ENCODE measurements around the gene FBXO33.

FBXO33 gene

DNA sequence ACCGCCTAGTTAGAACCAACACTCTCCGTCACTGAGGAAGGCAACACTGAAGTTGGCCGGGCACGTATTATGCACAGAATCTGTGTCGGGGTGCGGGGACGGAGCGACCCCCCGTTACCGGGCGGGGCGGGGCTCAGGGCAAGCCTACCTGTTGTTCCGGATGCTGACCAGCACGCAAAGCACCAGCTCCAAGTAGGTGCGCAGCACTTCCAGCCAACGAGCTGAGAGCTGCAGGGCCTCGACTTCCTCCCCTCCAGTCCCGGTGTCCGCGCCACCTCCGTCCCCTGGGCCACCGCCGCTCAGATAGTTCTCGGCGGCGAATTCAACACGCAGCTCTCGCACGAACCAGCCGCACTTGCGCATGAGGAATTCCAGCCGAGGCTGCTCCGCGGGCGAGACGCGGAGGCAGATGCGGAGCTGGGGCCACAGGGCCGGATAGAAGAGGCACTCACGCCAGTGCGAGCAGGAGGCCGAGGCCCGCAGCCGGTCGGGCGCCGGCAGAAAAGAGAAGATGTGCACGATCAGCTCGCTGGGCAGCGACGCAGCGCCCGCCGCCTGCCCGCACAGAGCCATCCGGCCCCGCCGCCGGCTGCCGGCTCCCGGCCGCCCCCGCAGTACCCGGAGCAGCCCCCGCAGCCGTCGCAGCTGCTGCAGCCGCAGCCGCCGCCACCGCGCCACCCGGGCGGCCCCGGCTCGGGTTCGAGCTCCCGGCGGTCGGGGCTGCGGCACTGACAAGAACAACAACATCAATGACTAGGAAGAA lies 636 bp downstream of the FBXO33 start:
- DNase-seq (ENCODE audit: low spot score) = peak; percentile 83

DNA sequence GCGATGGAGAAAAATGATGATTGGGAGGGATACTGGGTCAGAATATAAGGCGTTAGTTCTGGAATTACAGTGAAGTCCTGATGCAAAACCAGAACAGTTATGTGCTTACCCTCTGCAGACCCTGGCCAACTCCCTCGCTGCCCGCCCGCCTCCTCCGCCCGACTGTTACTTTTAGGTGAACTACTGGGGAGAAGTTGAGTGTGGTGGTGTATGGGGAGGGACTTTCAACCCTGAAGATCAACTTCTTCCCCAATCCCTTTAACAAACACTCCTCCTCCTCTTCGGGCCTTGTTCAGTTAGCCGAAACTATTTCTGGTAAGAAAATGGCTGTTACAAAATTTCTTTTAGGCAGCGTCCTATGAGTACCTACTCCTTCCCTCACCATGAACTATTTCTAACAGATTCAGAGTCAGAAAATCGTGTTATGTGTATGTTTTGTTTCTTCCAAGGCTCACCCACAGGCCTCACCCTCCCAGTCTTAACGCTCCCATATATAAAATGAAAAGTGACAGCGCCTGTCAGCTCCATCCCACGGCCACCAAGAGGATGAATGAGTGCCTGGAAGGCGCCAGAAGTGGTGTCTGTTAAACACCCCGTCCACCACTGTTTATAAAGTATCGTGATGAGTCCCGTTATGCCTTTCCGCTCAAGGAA lies 1.3 kb downstream of the FBXO33 start:
- no peak for DNase-seq (ENCODE audit: low spot score)

DNA sequence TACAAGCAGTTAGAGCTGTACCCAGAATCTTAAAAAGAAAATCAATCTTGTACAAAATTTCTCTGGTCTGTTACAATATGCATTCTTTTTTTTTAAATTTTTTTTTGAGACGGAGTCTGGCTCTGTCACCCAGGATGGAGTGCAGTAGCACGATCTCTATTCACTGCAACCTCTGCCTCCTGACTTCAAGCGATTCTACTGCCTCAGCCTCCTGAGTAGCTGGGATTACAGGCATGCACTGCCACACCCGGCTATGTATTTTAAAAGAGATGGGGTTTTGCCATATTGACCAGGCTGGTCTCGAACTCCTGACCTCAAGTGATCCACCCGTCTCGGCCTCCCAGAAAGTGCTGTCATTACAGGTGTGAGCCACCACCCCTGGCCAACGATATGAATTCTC lies 4.1 kb downstream of the FBXO33 start:
- DNase-seq (ENCODE audit: low spot score) = no peak

DNA sequence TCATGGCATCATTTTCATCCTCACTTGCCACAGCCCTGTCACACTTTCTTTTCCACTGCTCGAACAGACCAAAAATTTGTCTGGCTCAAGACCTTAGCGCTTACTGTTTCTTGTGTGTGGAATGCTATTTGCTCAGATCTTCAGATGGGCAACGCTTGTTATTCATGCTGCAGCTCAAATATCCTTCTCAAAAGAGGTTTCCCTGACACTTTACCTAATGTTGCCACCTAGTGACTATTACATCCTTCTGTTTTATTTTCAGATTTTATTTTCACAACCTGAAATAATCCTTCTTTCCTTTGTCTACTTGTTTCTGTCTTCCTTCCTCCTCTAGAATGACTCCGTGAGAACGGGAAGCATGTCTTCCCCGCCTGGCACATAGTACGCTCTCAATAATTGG lies 5.6 kb downstream of the FBXO33 start:
- no peak for DNase-seq (ENCODE audit: low spot score)

DNA sequence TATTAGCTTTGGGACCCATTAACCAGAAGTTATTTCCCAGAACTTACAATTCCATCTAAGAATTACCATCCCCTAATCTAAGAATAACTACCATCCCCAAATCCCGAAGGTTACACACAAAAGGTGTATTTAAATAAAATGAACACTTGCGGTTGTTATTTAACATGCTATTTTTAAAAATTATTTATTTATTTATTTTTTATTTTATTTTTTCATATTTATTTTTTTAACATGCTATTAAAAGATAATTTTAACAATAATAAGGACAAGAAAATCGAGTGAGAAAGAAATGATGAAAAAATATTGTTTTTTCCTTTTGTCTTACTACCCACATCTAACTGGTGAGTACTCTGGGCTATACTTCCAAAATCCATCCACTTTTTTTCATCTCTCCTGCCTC lies 6.3 kb downstream of the FBXO33 start:
- DNase-seq (ENCODE audit: low spot score) = no peak

DNA sequence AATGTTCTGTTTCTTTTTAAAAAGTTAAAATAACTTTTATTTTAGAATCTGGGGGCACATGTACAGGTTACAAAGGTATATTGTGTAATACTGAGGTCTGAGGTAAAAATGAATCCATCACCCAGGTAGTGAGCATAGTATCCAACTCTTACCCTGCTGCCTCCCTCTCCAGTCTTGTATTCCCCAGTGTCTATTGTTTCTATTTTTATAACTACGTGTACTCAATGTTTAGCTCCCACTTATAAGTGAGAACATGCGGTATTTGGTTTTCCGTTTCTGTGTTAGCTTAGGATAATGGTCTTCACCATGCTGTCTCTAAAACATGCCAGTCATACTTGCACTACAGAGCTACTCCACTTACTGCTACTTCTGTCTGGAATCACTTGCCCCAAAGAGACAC lies 8.4 kb downstream of the FBXO33 start:
- no peak for DNase-seq (ENCODE audit: low spot score)

DNA sequence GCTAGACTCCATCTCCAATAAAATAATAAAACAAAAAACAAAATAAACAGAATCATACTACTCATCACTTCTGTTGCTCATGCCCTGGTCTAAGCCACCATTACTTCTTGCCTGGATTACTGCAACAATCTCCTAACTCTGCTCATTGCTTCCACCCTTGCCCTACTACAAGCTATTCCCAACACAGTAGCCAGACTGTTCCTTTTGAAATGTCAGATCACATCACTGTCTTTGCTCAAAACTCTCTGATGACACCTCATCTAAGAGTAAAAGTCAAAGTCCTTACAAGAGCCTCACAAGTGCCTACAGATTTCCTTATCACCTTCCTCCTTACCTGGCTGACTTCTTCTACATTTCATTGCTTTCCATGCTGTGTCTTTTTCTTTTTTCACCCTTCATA lies 10.0 kb downstream of the FBXO33 start:
- DNase-seq (ENCODE audit: low spot score) = no peak

DNA sequence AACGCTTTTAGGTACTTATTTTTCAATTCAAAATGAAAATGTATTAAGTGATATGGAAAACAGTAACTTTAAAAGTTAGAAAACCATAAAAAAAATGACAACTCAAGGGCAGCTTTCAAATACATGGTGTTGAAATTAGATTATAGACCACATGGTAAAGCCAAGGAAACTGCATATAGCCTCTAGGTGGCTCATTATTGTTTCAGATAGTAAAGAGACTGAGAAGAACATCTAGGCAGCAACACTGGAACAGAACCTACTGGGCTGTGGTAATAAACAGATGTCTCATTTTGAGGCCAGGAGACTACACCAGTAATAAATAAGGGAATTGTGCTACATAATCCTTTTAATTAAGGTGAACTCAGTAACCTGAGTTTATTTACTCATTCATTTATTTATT lies 13.0 kb downstream of the FBXO33 start:
- DNase-seq (ENCODE audit: low spot score) = no peak

DNA sequence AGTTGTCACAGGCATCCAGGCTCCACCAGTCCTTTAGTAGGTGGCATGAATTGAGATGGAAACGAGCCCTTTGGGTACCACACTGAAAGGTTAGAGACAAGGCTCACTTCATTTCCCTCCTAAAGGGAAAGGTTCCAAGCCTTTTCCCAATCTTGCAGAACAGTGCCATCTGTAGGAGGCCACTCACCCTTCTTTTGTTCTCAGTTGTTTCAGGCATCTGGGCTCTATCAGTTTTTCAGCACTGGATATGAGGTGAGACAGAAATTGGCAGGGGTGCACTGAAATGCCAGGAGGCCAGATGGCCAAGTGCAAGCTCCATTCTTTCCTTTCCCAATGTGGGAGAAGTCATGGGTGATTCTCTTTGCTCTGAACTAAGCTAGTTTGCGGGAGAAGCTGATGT lies 15.2 kb downstream of the FBXO33 start:
- no peak for DNase-seq (ENCODE audit: low spot score)

DNA sequence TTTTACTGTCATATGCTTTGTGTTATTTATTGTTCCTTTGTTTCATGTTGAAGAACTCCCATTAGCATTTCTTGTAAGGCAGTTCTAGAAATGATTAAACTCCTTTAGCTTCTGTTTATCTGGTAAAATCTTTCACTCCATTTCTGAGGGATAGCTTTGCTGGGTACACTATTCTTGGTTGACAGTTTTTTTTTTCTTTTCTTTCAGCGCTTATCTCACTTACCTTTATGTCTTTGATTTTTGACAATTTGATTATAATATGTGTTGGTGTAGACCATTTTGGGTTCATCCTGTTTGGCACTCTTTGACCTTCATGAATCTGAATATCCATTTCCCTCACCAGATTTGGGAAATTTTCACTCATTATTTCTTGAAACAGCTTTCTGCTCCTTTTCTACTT lies 16.2 kb downstream of the FBXO33 start:
- DNase-seq (ENCODE audit: low spot score) = no peak

DNA sequence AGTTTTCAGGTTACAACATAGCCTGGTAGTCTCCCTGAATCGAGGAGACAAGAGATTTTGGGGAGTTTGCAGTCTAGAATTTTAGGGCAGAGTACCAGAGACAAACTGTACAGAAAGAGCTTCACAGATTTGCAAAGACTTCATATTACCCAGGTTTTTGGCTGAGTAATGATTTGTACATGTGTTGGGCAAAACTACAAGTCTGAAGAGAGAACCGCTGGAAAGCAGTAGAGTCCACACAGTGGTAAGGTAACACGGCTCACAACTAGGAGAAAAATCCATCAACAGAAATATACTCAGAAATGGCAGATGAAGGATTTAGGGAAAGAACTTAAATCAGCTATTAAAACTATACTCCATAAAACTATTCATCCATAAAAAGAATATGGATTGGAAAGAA lies 25.7 kb downstream of the FBXO33 start:
- DNase-seq (ENCODE audit: low spot score) = no peak

DNA sequence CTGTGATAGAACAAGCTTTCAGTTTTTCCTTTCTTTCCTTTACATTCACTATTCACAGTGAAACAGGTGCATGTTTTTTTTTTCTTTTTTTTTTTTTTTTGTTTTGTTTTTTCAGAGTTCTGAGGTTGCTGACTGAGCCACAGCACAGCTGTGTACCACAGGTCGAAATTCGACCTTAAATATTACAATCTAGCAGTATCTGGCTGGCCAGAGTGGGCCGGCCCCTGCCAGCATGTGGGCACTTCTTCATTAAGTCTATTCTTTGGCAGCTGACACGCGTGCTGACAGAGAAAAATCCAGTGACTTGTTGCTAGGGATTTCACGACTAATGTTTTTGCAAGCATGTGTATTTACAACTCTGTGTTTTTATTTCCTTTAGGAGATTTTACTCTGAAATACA lies 33.9 kb downstream of the FBXO33 start:
- no peak for DNase-seq (ENCODE audit: low spot score)

DNA sequence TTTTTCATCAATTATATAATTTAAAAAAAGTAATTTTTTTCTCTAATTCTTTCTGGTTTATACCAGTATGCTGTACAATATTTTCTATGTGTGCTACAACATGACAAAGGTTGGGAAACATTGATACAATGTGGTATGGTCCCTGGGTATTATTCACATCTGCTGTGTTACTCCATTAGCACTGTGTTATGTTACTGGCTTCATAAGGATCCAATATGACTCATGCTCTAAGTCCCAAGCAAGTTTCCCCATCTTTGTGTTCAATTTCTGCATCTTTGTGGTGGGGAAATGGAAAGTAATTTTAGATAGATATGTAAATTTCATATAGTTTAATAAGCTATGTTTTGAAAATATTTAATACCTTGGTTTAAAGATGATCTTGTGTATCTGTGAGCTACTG lies 35.8 kb downstream of the FBXO33 start:
- no peak for DNase-seq (ENCODE audit: low spot score)

DNA sequence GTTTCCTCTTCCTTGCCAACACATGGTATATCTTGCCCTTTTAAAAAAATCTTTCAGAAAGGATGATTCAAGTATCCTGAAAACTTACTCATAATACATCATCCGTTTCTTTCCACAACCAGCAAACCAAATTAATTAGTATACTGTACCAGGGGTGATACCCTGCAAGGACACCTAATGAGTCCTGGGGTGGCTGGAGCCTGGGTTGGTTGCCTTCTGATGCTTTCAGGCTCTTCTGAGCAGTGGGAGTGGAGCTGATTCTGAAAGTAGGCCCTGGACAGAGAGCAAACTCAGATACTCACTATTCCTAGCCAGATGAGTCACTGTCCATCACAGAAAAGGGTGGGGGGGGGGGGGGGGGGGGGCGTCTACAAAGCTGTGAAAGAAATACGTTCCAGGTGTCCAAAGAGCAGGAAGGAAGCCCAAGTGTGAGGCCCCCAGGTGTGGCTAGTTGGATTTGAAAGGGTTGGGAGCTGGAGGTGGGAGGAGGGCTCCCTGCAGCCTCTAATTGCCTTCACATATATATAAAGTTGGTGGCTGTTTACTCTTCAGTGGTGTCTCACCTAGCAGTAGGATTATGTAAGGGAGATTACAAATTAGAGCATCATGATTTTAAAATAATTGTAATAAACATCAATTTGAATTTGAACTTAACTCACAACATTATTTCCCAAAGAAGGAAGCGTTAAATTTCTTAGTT lies 36.5 kb downstream of the FBXO33 start:
- DNase-seq (ENCODE audit: low spot score) = no peak

DNA sequence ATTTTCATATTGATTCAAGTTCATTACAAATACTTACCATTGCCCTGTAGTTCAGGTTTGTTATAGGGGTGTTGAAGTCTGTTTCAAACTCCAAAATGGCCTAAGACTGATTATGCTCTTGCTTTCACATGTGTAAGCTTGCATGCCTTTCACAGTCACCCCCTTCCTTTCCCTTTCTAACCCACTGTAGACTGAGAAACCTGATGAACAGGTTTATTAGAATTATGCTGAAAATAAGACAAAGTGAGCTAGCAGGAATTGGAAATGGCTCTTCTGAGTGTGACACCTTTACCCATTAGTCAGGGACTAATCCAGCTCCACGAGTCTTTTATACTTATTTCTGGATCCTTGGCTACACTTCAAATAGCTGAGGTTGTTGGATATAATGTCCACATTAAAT lies 38.9 kb downstream of the FBXO33 start:
- peak; percentile 11 for DNase-seq (ENCODE audit: low spot score)

DNA sequence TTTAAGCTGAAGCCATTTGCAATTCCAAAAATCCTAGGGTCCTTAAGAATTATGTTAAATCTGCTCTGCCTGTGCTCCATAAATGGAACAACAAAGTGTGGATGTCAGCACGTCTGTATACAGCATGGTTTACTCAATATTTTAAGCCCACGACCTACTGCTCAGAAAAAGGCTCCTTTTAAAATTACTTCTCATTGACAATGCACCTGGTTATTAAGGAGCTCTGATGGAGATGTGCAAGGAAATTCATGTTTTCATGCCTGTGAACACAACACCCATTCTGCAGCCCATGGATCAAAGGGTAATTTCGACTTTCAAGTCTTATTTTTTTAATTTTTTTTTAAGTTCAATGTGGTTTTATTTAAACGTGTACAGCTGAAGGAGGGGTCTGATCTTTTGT lies 48.1 kb downstream of the FBXO33 start:
- DNase-seq (ENCODE audit: low spot score) = no peak

DNA sequence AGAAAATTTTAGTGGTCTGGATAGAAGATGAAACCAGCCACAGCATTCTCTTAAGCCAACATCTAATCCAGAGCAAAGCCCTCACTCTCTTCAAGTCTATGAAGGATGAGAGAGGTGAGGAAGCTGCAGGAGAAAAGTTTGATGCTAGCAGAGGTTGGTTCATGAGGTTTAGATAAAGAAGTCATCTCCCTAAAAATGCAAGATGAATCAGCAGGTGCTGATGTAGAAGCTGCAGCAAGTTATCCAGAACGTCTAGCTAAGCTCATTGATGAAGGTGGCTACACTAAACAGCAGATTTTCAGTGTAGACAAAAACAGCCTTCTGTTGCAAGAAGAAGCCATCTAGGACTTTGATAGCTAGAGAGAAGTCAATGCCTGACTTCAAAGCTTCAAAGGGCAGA lies 48.5 kb downstream of the FBXO33 start:
- no peak for DNase-seq (ENCODE audit: low spot score)

DNA sequence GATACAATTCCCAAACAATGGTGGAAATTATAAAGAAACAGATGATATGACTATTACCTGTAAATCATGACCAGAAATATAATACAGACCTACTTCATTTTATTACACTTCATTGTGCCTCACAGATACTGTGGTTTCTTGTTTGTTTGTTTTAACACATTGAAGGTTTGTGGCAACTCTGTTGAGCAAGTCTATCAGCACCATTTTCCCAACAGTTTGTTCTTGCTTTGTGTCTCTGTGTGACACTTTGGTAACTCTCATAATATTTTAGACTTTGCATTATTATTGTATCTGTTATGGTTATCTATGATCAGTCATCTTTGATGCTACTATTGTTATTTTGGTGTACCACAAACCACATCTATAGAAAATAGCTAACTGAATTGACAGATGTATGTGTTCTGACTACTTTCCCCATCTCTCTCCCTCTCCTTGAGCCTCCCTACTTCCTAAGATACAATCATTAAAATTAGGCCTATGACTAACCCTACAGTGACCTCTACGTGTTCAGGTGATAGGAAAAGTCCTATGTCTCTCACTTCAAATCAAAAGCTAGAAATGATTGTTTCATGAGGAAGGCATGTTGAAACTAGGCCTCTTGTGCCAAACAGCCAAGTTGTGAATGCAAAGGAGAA lies 49.1 kb downstream of the FBXO33 start:
- DNase-seq (ENCODE audit: low spot score) = no peak

DNA sequence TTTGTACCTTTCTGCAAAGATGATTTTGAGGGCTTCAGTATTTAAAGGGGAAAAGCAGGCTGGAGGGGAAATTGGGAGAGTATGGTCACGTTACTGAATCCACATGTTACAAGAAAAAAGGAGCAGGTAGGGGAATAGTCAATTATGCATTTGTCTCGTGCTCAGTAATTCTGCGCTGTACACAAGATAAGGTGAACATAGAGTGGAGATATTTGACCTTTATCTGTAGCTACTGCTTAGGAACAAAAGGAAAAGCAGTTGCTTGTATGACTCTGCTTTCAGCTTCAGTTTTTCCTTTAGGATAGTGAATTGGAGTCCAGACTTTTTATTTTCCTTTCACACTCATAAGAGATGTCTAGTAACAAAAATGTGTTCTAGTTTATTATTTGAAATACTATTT lies 49.8 kb downstream of the FBXO33 start:
- DNase-seq (ENCODE audit: low spot score) = no peak

DNA sequence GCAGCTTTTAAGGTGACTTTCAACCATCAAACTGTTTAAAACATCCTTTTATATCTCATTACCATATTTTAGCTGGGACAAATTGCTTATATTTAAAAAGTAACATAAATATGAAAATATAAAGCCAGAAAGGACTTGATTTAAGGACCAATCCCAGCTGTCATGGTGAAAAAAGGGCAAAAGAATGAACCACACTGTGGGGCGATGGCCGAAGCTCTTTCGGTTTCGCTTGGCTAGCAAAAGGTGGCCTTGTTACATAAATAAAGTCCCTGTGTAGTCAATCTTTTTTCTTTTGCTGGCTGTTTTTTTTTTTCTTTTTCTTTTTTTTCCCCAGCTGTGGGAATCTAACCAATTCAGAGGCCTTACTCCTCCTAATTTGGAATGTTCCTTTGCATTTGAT lies 50.9 kb downstream of the FBXO33 start:
- DNase-seq (ENCODE audit: low spot score) = no peak

DNA sequence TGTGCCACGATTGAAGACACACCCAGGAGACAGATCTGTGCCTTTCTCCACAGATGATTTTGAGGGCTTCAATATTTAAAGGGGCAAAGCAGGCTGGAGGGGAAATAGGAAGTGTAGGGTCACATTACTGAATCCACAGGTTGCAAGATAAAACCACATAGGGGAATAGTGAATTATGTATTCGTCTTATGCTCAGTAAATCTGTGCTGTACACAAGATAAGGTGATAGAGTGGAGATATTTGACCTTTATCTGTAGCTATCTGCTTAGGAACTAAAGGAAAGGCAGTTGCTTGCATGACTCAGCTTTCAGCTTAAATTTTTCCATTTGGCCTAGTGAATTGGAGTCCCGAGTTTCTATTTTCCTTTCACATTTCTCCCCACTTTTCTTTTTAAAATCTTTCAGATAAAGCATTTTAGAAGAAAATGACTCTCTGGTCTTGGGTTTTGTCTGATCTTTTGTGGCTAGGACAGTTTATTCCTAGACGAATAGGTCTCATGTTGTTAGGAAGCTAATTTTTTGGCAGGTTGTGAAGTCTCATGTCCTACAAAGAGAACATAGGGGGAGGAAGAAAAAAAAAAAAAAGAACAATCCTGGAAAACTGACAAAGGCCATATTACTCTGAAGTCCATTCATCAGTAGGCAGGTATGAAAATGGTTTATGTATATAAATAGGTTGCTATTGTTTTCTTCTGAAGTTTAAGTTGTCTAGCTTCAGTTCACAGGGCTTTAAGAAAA lies 55.4 kb downstream of the FBXO33 start:
- no peak for DNase-seq (ENCODE audit: low spot score)

DNA sequence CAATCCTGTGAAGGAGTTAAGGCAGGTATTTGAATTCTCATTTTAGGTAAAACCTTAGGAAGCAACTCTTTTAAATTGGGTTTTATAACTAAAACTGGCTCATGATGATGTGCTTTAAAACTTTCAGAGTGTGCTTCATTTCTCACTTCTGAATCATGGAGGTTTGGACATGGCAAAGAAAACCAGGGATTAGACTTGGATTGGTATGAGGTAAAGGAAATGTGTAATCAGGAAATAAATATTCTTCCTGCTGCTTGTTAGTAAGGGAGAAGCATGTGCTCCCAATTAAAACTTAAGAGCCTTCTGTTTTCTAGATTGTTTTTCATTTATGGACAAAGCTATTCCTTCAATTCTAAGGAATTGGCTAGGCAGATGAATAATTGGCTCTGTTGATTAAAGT lies 57.4 kb downstream of the FBXO33 start:
- no peak for DNase-seq (ENCODE audit: low spot score)
